ENCODE data around the gene EXOC3L4.

Gene EXOC3L4

GRCh38 chr14:103125098-103126070, 30.9 kb downstream of the EXOC3L4 start:
- DNase-seq = no peak
- no peaks in the 10 kb centered on the region for H3K9me3 ChIP-seq
- H3K4me3 ChIP-seq (ENCODE audit: low read depth, low read length) = no peak overlapping the region
- peaks cover 26% of the 10 kb centered on the region for H3K4me1 ChIP-seq
- peaks cover 3% of the 10 kb centered on the region; the same call in 1 of the 2 replicates for H3K27me3 ChIP-seq
- TF ChIP-seq, protein P1, sequence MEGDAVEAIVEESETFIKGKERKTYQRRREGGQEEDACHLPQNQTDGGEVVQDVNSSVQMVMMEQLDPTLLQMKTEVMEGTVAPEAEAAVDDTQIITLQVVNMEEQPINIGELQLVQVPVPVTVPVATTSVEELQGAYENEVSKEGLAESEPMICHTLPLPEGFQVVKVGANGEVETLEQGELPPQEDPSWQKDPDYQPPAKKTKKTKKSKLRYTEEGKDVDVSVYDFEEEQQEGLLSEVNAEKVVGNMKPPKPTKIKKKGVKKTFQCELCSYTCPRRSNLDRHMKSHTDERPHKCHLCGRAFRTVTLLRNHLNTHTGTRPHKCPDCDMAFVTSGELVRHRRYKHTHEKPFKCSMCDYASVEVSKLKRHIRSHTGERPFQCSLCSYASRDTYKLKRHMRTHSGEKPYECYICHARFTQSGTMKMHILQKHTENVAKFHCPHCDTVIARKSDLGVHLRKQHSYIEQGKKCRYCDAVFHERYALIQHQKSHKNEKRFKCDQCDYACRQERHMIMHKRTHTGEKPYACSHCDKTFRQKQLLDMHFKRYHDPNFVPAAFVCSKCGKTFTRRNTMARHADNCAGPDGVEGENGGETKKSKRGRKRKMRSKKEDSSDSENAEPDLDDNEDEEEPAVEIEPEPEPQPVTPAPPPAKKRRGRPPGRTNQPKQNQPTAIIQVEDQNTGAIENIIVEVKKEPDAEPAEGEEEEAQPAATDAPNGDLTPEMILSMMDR (IDR thresholded peaks at IDR 0.05; ENCODE audit: low read depth, low read length) = no peak
- H3K36me3 ChIP-seq = no peaks in the 10 kb centered on the region

GRCh38 chr14:103126088-103126872, 31.8 kb downstream of the EXOC3L4 start:
- DNase-seq = no peak
- H3K9me3 ChIP-seq = no peaks in the 10 kb centered on the region
- peaks cover 3% of the 10 kb centered on the region; the same call in 1 of the 2 replicates for H3K27me3 ChIP-seq
- peaks cover 23% of the 10 kb centered on the region for H3K4me1 ChIP-seq
- H3K36me3 ChIP-seq = no peaks in the 10 kb centered on the region
- H3K4me3 ChIP-seq (ENCODE audit: low read depth, low read length) = no peak overlapping the region
- TF ChIP-seq, protein P1 (IDR thresholded peaks at IDR 0.05; ENCODE audit: low read depth, low read length) = no peak

DNA sequence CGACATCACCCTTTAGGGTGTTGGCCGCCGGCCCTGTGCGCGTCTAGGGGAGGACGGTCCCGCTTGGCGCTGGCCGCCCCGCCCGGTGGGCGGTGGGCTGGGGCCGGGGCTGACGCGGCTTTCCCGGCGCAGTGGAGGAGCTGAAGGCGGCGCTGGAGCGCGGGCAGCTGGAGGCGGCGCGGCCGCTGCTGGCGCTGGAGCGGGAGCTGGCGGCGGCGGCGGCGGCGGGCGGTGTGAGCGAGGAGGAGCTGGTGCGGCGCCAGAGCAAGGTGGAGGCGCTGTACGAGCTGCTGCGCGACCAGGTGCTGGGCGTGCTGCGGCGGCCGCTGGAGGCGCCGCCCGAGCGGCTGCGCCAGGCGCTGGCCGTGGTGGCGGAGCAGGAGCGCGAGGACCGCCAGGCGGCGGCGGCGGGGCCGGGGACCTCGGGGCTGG, 32.4 kb downstream of the EXOC3L4 start:
- DNase-seq = peak; percentile 82
- Histone ChIP-seq H3K4me3 (ENCODE audit: low read depth, low read length) (no peak overlapping the region), H3K27me3 (peaks cover 3% of the 10 kb centered on the region; the same call in 1 of the 2 replicates), H3K4me1 (peaks cover 20% of the 10 kb centered on the region), H3K36me3 (no peaks in the 10 kb centered on the region), H3K9me3 (no peaks in the 10 kb centered on the region)
- TF ChIP-seq, protein P1 (IDR thresholded peaks at IDR 0.05; ENCODE audit: low read depth, low read length) = peak; percentile 4; the same call in 1 of the 2 replicates

DNA sequence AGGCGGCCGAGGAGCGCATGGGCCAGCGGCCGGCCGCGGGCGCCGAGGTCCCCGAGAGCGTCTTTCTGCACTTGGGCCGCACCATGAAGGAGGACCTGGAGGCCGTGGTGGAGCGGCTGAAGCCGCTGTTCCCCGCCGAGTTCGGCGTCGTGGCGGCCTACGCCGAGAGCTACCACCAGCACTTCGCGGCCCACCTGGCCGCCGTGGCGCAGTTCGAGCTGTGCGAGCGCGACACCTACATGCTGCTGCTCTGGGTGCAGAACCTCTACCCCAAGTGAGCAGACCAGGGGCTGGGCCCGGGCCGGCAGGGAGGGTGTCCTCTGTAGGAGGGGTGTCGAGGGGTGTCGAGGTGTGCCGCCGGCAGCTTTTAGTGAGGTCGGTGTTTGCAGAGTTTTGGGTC, 32.8 kb downstream of the EXOC3L4 start:
- no peak for DNase-seq
- peaks cover 21% of the 10 kb centered on the region for H3K4me1 ChIP-seq
- H3K36me3 ChIP-seq = no peaks in the 10 kb centered on the region
- no peaks in the 10 kb centered on the region for H3K9me3 ChIP-seq
- no peak overlapping the region for H3K4me3 ChIP-seq (ENCODE audit: low read depth, low read length)
- peaks cover 3% of the 10 kb centered on the region; the same call in 1 of the 2 replicates for H3K27me3 ChIP-seq
- TF ChIP-seq, protein P1 (IDR thresholded peaks at IDR 0.05; ENCODE audit: low read depth, low read length) = no peak

DNA sequence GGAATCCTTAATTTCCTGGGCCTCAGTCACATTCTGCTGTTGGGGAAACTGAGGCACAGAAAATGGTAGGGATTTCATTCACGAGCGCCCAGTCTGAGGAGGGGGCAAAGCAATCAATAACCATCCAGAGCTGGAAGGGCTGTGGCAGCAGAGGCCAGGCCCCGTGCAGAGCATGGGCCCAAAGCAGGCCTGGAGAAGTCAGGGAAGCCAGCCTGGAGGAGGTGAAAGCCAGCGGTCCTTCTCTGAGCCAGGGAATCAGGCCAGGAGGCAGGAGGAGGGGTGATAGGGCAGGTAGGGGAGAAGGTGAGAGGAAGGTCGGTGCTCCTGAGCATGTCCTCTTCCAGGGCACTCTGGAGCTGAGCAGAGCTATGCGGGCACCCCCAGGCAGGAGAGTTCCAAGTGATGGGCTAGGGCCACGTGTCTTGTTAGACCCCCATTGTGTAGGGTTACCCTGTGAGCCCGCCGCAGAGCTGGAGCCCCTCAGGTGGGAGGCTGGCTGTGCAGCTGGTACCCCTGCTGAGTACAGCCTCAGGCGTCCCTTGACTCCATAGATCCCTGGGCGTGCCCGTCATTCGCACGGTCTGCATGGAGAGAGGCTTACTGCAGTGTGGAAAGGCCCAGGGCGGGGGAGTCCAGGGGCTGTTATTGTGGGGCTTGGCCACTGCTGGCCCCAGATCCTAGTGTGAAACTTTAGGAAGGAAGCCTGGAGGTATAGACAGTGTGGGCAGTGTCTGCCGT, 33.5 kb downstream of the EXOC3L4 start:
- Histone ChIP-seq H3K36me3 (no peaks in the 10 kb centered on the region), H3K27me3 (peaks cover 3% of the 10 kb centered on the region; the same call in 1 of the 2 replicates), H3K4me3 (ENCODE audit: low read depth, low read length) (no peak overlapping the region), H3K4me1 (peaks cover 21% of the 10 kb centered on the region), H3K9me3 (no peaks in the 10 kb centered on the region)
- DNase-seq = no peak
- TF ChIP-seq, protein P1 (IDR thresholded peaks at IDR 0.05; ENCODE audit: low read depth, low read length) = no peak

All from BE2C (cell line).